K562 (cell line): ENCODE results near the gene STON2. TPM values are rescaled to one million over a fixed set of nuclear protein-coding genes. Genes with fewer than 3 reads are reported as not detected.
A peak's percentile ranks its signal among the peaks of the same experiment; 100 is the strongest.

Experiments used
- CHD4 ChIP-seq: fragments of 200-600 bp; sonication (generic); IDR thresholded peaks from 3 replicates; pipeline ENCODE4 v1.6.1; 2012; ENCODE audit warnings: low read depth, mild to moderate bottlenecking, mixed read lengths, low read length, inconsistent platforms; ENCODE audit not compliant: insufficient read depth, insufficient replicate concordance, poor library complexity, severe bottlenecking
- ERF ChIP-seq: fragments of 450-650 bp; formaldehyde crosslinking; IDR thresholded peaks from 2 replicates; pipeline ENCODE4 v1.4.0; 2020; ENCODE audit warnings: mild to moderate bottlenecking, mixed read lengths
- ETV5 ChIP-seq: sonication (generic); formaldehyde crosslinking; IDR thresholded peaks from 2 replicates; pipeline ENCODE4 v1.4.0; 2020; ENCODE audit warnings: low read depth, mild to moderate bottlenecking, missing genetic modification reagents
- ETV6 ChIP-seq, 3 experiments: fragments of 150-350 bp in 1 of 3; sonication (generic) in 1 of 3; formaldehyde crosslinking in 1 of 3; IDR thresholded peaks; 2 replicates each; pipeline versions ENCODE4 v1.6.1 to v1.8.0; 2014 to 2022; ENCODE audit warnings: borderline replicate concordance in 2 of 3, low read depth in 2 of 3, antibody characterized with exemption in 1 of 3, low read length in 1 of 3, mild to moderate bottlenecking in 1 of 3, missing genetic modification reagents in 1 of 3
- GATA2 ChIP-seq: sonication (generic); formaldehyde crosslinking; IDR thresholded peaks from 2 replicates; pipeline ENCODE4 v1.4.0; 2020; ENCODE audit warnings: mild to moderate bottlenecking, missing genetic modification reagents
- KDM1A ChIP-seq, 2 experiments: fragments of 450-650 bp; IDR thresholded peaks; 2 replicates each; pipeline ENCODE4 v1.6.1; 2016; ENCODE audit warnings: mild to moderate bottlenecking in 2 of 2
- KHSRP ChIP-seq: fragments of 450-650 bp; IDR thresholded peaks from 2 replicates; pipeline ENCODE4 v1.6.1; 2017
- MED1 ChIP-seq: sonication (generic); formaldehyde crosslinking; IDR thresholded peaks from 2 replicates; pipeline ENCODE4 v1.8.1; 2023; ENCODE audit warnings: missing genetic modification reagents, borderline replicate concordance
- MTF1 ChIP-seq: fragments of 250-450 bp; sonication (Bioruptor Pico); IDR thresholded peaks from 2 replicates; pipeline ENCODE4 v1.9.0; 2021; ENCODE audit warnings: moderate library complexity, mild to moderate bottlenecking, inconsistent platforms, borderline replicate concordance
- NCOA2 ChIP-seq, 2 experiments: fragments of 450-650 bp; IDR thresholded peaks; 2 replicates each; pipeline ENCODE4 v1.6.1; 2018; ENCODE audit warnings: mild to moderate bottlenecking in 2 of 2, moderate library complexity in 1 of 2; ENCODE audit not compliant: partially characterized antibody in 2 of 2
- NR3C1 ChIP-seq: sonication (generic); formaldehyde crosslinking; IDR thresholded peaks from 2 replicates; pipeline ENCODE4 v1.8.1; 2022; ENCODE audit warnings: missing genetic modification reagents
- POLR2AphosphoS2 ChIP-seq: IDR thresholded peaks from 2 replicates; pipeline ENCODE4 v1.6.1; 2012; ENCODE audit warnings: low read length, improper control_type of control experiment
- SMARCA5 ChIP-seq: fragments of 450-650 bp; IDR thresholded peaks from 2 replicates; pipeline ENCODE4 v1.6.1; 2016
- SRSF1 ChIP-seq: fragments of 200-400 bp; formaldehyde crosslinking; IDR thresholded peaks from 2 replicates; pipeline ENCODE4 v1.6.1; 2017; ENCODE audit warnings: mild to moderate bottlenecking, low read depth, low read length, moderate library complexity
- ZBTB17 ChIP-seq: fragments of 450-650 bp; formaldehyde crosslinking; IDR thresholded peaks from 2 replicates; pipeline ENCODE4 v1.4.0; 2020; ENCODE audit warnings: mild to moderate bottlenecking
- ZFP30 ChIP-seq: fragments of 250-450 bp; sonication (Bioruptor Pico); IDR thresholded peaks from 2 replicates; pipeline ENCODE4 v1.8.0; 2022; ENCODE audit warnings: moderate library complexity, mild to moderate bottlenecking, inconsistent platforms, borderline replicate concordance
- polyA plus RNA-seq, 8 experiments: library from polyadenylated mRNA; depleted of rRNA in 4 of 8; stranded (reverse) in 5 of 8; unstranded in 3 of 8; fragments of >200 nt; fragmentation: Nextera tagmentation in 2 of 8; fragmentation: Illumina TruSeq in 1 of 8; extraction: Ambion mirVana in 2 of 8; extraction: Trizol in 1 of 8; gene quantifications; 2 replicates each; pipeline versions ENCODE4 v1.2.1 to v1.2.3, GENCODE V29; 2011 to 2014; ENCODE audit warnings: inconsistent platforms in 1 of 8, missing spikeins in 1 of 8
- total RNA-seq, 7 experiments: library from RNA; depleted of rRNA in 6 of 7; stranded (reverse); fragments of >200 nt in 6 of 7; fragmentation: Illumina TruSeq in 2 of 7; extraction: Trizol in 2 of 7; gene quantifications; 2 replicates each; pipeline versions ENCODE4 v1.2.1 to v1.2.3, GENCODE V29; 2011 to 2021; ENCODE audit warnings: low replicate concordance in 1 of 7
- TF ChIP-seq, protein P1 (sequence below): fragments of 450-650 bp; IDR thresholded peaks from 2 replicates; pipeline ENCODE4 v1.6.1; 2016; ENCODE audit warnings: mild to moderate bottlenecking
- TF ChIP-seq, protein P2 (sequence below): sonication (generic); formaldehyde crosslinking; IDR thresholded peaks from 2 replicates; pipeline ENCODE4 v1.8.0; 2022; ENCODE audit warnings: missing genetic modification reagents, mild to moderate bottlenecking, borderline replicate concordance
- TF ChIP-seq, protein P3 (sequence below): fragments of 450-650 bp; IDR thresholded peaks from 2 replicates; pipeline ENCODE4 v1.6.1; 2018; ENCODE audit not compliant: partially characterized antibody

Gene STON2
- total and polyA plus RNA-seq, 9 of the 15 experiments (the other 6 are each of a cell fraction or from before 2014, with no cell fraction given), result 7.8 to 99.3 (median 53.5) TPM

GRCh38 chr14:81423504-81423903, 23.4 kb upstream of the STON2 start (continued):
- TF ChIP-seq, protein P1, sequence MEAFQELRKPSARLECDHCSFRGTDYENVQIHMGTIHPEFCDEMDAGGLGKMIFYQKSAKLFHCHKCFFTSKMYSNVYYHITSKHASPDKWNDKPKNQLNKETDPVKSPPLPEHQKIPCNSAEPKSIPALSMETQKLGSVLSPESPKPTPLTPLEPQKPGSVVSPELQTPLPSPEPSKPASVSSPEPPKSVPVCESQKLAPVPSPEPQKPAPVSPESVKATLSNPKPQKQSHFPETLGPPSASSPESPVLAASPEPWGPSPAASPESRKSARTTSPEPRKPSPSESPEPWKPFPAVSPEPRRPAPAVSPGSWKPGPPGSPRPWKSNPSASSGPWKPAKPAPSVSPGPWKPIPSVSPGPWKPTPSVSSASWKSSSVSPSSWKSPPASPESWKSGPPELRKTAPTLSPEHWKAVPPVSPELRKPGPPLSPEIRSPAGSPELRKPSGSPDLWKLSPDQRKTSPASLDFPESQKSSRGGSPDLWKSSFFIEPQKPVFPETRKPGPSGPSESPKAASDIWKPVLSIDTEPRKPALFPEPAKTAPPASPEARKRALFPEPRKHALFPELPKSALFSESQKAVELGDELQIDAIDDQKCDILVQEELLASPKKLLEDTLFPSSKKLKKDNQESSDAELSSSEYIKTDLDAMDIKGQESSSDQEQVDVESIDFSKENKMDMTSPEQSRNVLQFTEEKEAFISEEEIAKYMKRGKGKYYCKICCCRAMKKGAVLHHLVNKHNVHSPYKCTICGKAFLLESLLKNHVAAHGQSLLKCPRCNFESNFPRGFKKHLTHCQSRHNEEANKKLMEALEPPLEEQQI, result no peak
- no peak for TF ChIP-seq CHD4
- TF ChIP-seq POLR2AphosphoS2, result no peak
- TF ChIP-seq MTF1 (CRISPR knock-in tag), result no peak
- no peak for TF ChIP-seq GATA2 (CRISPR knock-in tag)
- TF ChIP-seq, protein P2, sequence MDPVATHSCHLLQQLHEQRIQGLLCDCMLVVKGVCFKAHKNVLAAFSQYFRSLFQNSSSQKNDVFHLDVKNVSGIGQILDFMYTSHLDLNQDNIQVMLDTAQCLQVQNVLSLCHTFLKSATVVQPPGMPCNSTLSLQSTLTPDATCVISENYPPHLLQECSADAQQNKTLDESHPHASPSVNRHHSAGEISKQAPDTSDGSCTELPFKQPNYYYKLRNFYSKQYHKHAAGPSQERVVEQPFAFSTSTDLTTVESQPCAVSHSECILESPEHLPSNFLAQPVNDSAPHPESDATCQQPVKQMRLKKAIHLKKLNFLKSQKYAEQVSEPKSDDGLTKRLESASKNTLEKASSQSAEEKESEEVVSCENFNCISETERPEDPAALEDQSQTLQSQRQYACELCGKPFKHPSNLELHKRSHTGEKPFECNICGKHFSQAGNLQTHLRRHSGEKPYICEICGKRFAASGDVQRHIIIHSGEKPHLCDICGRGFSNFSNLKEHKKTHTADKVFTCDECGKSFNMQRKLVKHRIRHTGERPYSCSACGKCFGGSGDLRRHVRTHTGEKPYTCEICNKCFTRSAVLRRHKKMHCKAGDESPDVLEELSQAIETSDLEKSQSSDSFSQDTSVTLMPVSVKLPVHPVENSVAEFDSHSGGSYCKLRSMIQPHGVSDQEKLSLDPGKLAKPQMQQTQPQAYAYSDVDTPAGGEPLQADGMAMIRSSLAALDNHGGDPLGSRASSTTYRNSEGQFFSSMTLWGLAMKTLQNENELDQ (CRISPR knock-in tag), result no peak
- TF ChIP-seq KDM1A (IDR thresholded peaks at IDR 0.05), result 0 out of 4 replicates have a peak, but pooled peaks of 1 of the 2 experiments have one; percentile 30
- no peak for TF ChIP-seq SRSF1
- no peak for TF ChIP-seq SMARCA5
- TF ChIP-seq NR3C1 (CRISPR knock-in tag), result no peak
- peak; percentile 52; the same call in 1 of the 2 replicates for TF ChIP-seq ETV5
- TF ChIP-seq, protein P3, sequence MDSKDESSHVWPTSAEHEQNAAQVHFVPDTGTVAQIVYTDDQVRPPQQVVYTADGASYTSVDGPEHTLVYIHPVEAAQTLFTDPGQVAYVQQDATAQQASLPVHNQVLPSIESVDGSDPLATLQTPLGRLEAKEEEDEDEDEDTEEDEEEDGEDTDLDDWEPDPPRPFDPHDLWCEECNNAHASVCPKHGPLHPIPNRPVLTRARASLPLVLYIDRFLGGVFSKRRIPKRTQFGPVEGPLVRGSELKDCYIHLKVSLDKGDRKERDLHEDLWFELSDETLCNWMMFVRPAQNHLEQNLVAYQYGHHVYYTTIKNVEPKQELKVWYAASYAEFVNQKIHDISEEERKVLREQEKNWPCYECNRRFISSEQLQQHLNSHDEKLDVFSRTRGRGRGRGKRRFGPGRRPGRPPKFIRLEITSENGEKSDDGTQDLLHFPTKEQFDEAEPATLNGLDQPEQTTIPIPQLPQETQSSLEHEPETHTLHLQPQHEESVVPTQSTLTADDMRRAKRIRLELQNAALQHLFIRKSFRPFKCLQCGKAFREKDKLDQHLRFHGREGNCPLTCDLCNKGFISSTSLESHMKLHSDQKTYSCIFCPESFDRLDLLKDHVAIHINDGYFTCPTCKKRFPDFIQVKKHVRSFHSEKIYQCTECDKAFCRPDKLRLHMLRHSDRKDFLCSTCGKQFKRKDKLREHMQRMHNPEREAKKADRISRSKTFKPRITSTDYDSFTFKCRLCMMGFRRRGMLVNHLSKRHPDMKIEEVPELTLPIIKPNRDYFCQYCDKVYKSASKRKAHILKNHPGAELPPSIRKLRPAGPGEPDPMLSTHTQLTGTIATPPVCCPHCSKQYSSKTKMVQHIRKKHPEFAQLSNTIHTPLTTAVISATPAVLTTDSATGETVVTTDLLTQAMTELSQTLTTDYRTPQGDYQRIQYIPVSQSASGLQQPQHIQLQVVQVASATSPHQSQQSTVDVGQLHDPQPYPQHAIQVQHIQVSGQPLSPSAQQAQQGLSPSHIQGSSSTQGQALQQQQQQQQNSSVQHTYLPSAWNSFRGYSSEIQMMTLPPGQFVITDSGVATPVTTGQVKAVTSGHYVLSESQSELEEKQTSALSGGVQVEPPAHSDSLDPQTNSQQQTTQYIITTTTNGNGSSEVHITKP, result no peak
- peak in 1 of 2 experiments; percentile 19 for TF ChIP-seq NCOA2 (IDR thresholded peaks at IDR 0.05; ENCODE audit: partially characterized antibody in 2 of 2)
- no peak for TF ChIP-seq ZBTB17
- TF ChIP-seq ETV6 (IDR thresholded peaks at IDR 0.05; ENCODE audit: borderline replicate concordance in 1 of 2, low read depth in 2 of 2, low read length in 1 of 2), result peak; percentile 47 to 96; a peak in 3 of 4 replicates
- no peak for TF ChIP-seq ETV6 (CRISPR knock-in tag; IDR thresholded peaks at IDR 0.05; ENCODE audit: borderline replicate concordance)
- no peak for TF ChIP-seq ERF (CRISPR knock-in tag)
- TF ChIP-seq KHSRP, result no peak
- no peak for TF ChIP-seq MED1 (CRISPR knock-in tag)
- no peak for TF ChIP-seq ZFP30 (CRISPR knock-in tag)
